Trophoblast cell (in vitro differentiated cells and primary cell): Measurements from ENCODE around the gene KSR1.

ENCODE experiments used
- DNase-seq, 2 donors: peaks; one replicate each; pipeline ENCODE4 v3.0.0-alpha.2; 2016
- H2AFZ ChIP-seq: 2 replicates; pipeline ENCODE4 v1.6.1; 2013; ENCODE audit warnings: low read length, moderate library complexity, mild to moderate bottlenecking; ENCODE audit not compliant: insufficient read depth, poor library complexity
- H2AK5ac ChIP-seq: 2 replicates; pipeline ENCODE4 v1.6.1; 2013; ENCODE audit warnings: mild to moderate bottlenecking, low read length
- H2BK120ac ChIP-seq: 2 replicates; pipeline ENCODE4 v1.6.1; 2013; ENCODE audit warnings: low read length, mild to moderate bottlenecking, moderate library complexity; ENCODE audit not compliant: insufficient read depth, poor library complexity
- H2BK12ac ChIP-seq: 2 replicates; pipeline ENCODE4 v1.6.1; 2013; ENCODE audit warnings: mild to moderate bottlenecking, low read length, moderate library complexity
- H2BK5ac ChIP-seq: 2 replicates; pipeline ENCODE4 v1.6.1; 2013; ENCODE audit warnings: low read length, low read depth, moderate library complexity, mild to moderate bottlenecking; ENCODE audit not compliant: poor library complexity
- H3K14ac ChIP-seq: 2 replicates; pipeline ENCODE4 v1.6.1; 2013; ENCODE audit warnings: mild to moderate bottlenecking, low read length
- H3K18ac ChIP-seq: 2 replicates; pipeline ENCODE4 v1.6.1; 2013; ENCODE audit warnings: mild to moderate bottlenecking, low read length
- H3K23ac ChIP-seq: 2 replicates; pipeline ENCODE4 v1.6.1; 2013; ENCODE audit warnings: low read length
- H3K27ac ChIP-seq: 2 replicates; pipeline ENCODE4 v1.5.1; 2013; ENCODE audit warnings: low read depth, mild to moderate bottlenecking, inconsistent platforms, low read length, moderate library complexity
- H3K27me3 ChIP-seq: 2 replicates; pipeline ENCODE4 v1.6.1; 2013; ENCODE audit warnings: inconsistent platforms, mild to moderate bottlenecking, low read length, moderate library complexity; ENCODE audit not compliant: insufficient read depth
- H3K36me3 ChIP-seq, 2 experiments: 1 replicate in 1 of 2; 2 replicates in 1 of 2; pipeline ENCODE4 v1.6.1; 2013; ENCODE audit warnings: low read length in 2 of 2, mild to moderate bottlenecking in 2 of 2, moderate library complexity in 1 of 2; ENCODE audit not compliant: insufficient read depth in 2 of 2, control insufficient read depth in 1 of 2
- H3K4ac ChIP-seq: 2 replicates; pipeline ENCODE4 v1.6.1; 2013; ENCODE audit warnings: low read depth, mild to moderate bottlenecking, low read length, moderate library complexity
- H3K4me1 ChIP-seq, 2 experiments: 1 replicate in 1 of 2; 2 replicates in 1 of 2; pipeline ENCODE4 v1.6.1; 2013; ENCODE audit warnings: low read length in 2 of 2, mild to moderate bottlenecking in 2 of 2, moderate library complexity in 1 of 2; ENCODE audit not compliant: insufficient read depth in 2 of 2, control insufficient read depth in 1 of 2
- H3K4me2 ChIP-seq: 2 replicates; pipeline ENCODE4 v1.6.1; 2013; ENCODE audit warnings: inconsistent platforms, mild to moderate bottlenecking, low read length, moderate library complexity
- H3K4me3 ChIP-seq: 2 replicates; pipeline ENCODE4 v1.5.1; 2013; ENCODE audit warnings: mild to moderate bottlenecking, low read depth, low read length, inconsistent platforms
- H3K79me1 ChIP-seq: one replicate; pipeline ENCODE4 v1.6.1; 2013; ENCODE audit warnings: low read length
- H3K79me2 ChIP-seq: 2 replicates; pipeline ENCODE4 v1.6.1; 2013; ENCODE audit warnings: low read length, mild to moderate bottlenecking; ENCODE audit not compliant: control insufficient read depth, insufficient read depth, poor library complexity
- H3K9ac ChIP-seq: 2 replicates; pipeline ENCODE4 v1.6.1; 2013; ENCODE audit warnings: mild to moderate bottlenecking, low read length
- H3K9me3 ChIP-seq: 2 replicates; pipeline ENCODE4 v1.6.1; 2013; ENCODE audit warnings: low read depth, mild to moderate bottlenecking, control low read depth, inconsistent platforms, low read length; ENCODE audit not compliant: insufficient read depth
- H4K12ac ChIP-seq: 2 replicates; pipeline ENCODE4 v1.6.1; 2013; ENCODE audit warnings: low read depth, mild to moderate bottlenecking, low read length, moderate library complexity
- H4K8ac ChIP-seq: 2 replicates; pipeline ENCODE4 v1.6.1; 2013; ENCODE audit warnings: low read depth, mild to moderate bottlenecking, low read length, moderate library complexity
- H4K91ac ChIP-seq: one replicate; pipeline ENCODE4 v1.6.1; 2013; ENCODE audit warnings: low read depth, mild to moderate bottlenecking, low read length, moderate library complexity
- WGBS: extraction: QIAGEN DNeasy Blood & Tissue Kit; methylation state at CpG from one replicate; pipeline ENCODE4 v1.1.7; 2013; ENCODE audit warnings: missing lambda C conversion rate; ENCODE audit not compliant: insufficient read length, insufficient coverage; ENCODE audit errors: extremely low coverage; 5-methylcytosine and 5-hydroxymethylcytosine counted together

KSR1 gene

GRCh38 chr17:27485716-27486495, 29.7 kb downstream of the KSR1 start:
- no peak overlapping the region for H4K12ac ChIP-seq
- no peak overlapping the region for H2AFZ ChIP-seq
- no peak overlapping the region for H2BK12ac ChIP-seq
- peaks cover 4% of the 10 kb centered on the region in 2 experiments for H3K4me1 ChIP-seq
- no peak overlapping the region for H2BK120ac ChIP-seq
- H3K14ac ChIP-seq = no peak overlapping the region
- H2AK5ac ChIP-seq = no peak overlapping the region
- no peak overlapping the region for H3K4me3 ChIP-seq
- no peaks in the 10 kb centered on the region for H3K9me3 ChIP-seq
- no peak overlapping the region for H3K27ac ChIP-seq
- no peaks in the 10 kb centered on the region for H3K27me3 ChIP-seq
- no peak overlapping the region for H2BK5ac ChIP-seq
- H4K8ac ChIP-seq = no peak overlapping the region
- no peak overlapping the region for H4K91ac ChIP-seq
- H3K23ac ChIP-seq = no peak overlapping the region
- peaks cover 0 to 4% of the 10 kb centered on the region in 2 experiments for H3K36me3 ChIP-seq
- no peak for DNase-seq
- H3K9ac ChIP-seq = peak overlapping the region; percentile 55
- H3K4ac ChIP-seq = no peak overlapping the region
- H3K79me1 ChIP-seq = no peaks in the 10 kb centered on the region
- H3K18ac ChIP-seq = no peak overlapping the region
- H3K79me2 ChIP-seq = no peaks in the 10 kb centered on the region
- no peak overlapping the region for H3K4me2 ChIP-seq
- 100% methylated on average over 1 of the region's 8 CpGs for WGBS

GRCh38 chr17:27486741-27487140, 30.5 kb downstream of the KSR1 start:
- WGBS = no CpG with 5 or more reads among the region's 5 CpGs
- no peak overlapping the region for H2AFZ ChIP-seq
- no peaks in the 10 kb centered on the region for H3K9me3 ChIP-seq
- peaks cover 0 to 4% of the 10 kb centered on the region in 2 experiments for H3K36me3 ChIP-seq
- H4K8ac ChIP-seq = no peak overlapping the region
- H3K4ac ChIP-seq = no peak overlapping the region
- no peak overlapping the region for H2AK5ac ChIP-seq
- H2BK120ac ChIP-seq = no peak overlapping the region
- H3K27ac ChIP-seq = no peak overlapping the region
- H2BK12ac ChIP-seq = no peak overlapping the region
- no peaks in the 10 kb centered on the region for H3K79me1 ChIP-seq
- peaks cover 2% of the 10 kb centered on the region for H3K79me2 ChIP-seq
- no peak overlapping the region for H3K14ac ChIP-seq
- H4K12ac ChIP-seq = no peak overlapping the region
- peak overlapping the region; percentile 31 for H3K9ac ChIP-seq
- H4K91ac ChIP-seq = no peak overlapping the region
- no peak overlapping the region for H3K4me2 ChIP-seq
- H2BK5ac ChIP-seq = no peak overlapping the region
- no peak overlapping the region for H3K18ac ChIP-seq
- H3K27me3 ChIP-seq = no peaks in the 10 kb centered on the region
- peaks cover 4 to 6% of the 10 kb centered on the region in 2 experiments for H3K4me1 ChIP-seq
- no peak overlapping the region for H3K23ac ChIP-seq
- DNase-seq = no peak
- no peak overlapping the region for H3K4me3 ChIP-seq

- peaks cover 2% of the 10 kb centered on the region for H3K79me2 ChIP-seq
- no peak overlapping the region for H3K4me3 ChIP-seq
- no peak overlapping the region for H4K91ac ChIP-seq
- DNase-seq = no peak
- no peak overlapping the region for H3K4ac ChIP-seq
- H2BK5ac ChIP-seq = no peak overlapping the region
- no peak overlapping the region for H3K14ac ChIP-seq
- no peak overlapping the region for H2BK120ac ChIP-seq
- no peak overlapping the region for H4K12ac ChIP-seq
- peaks cover 7 to 11% of the 10 kb centered on the region in 2 experiments for H3K4me1 ChIP-seq
- H2AK5ac ChIP-seq = no peak overlapping the region
- H2AFZ ChIP-seq = no peak overlapping the region
- H3K9me3 ChIP-seq = no peaks in the 10 kb centered on the region
- no peak overlapping the region for H4K8ac ChIP-seq
- H3K27me3 ChIP-seq = no peaks in the 10 kb centered on the region
- no peak overlapping the region for H3K27ac ChIP-seq
- no peak overlapping the region for H3K18ac ChIP-seq
- no peak overlapping the region for H3K4me2 ChIP-seq
- H2BK12ac ChIP-seq = no peak overlapping the region
- no peak overlapping the region for H3K9ac ChIP-seq
- no peaks in the 10 kb centered on the region for H3K79me1 ChIP-seq
- H3K23ac ChIP-seq = no peak overlapping the region
- peaks cover 0 to 4% of the 10 kb centered on the region in 2 experiments for H3K36me3 ChIP-seq
These were observed 32.0 kb downstream of the KSR1 start for GRCh38 chr17:27488231-27488630.

GRCh38 chr17:27489045-27489715, 32.9 kb downstream of the KSR1 start:
- WGBS = no CpG with 5 or more reads among the region's 7 CpGs

More at GRCh38 chr17:27489045-27489715, 32.9 kb downstream of the KSR1 start:
- no peak overlapping the region for H2AFZ ChIP-seq
- H2AK5ac ChIP-seq = no peak overlapping the region
- no peak overlapping the region for H4K12ac ChIP-seq
- peak; percentile 64 to 79 for DNase-seq
- H3K9ac ChIP-seq = no peak overlapping the region
- no peak overlapping the region for H2BK120ac ChIP-seq
- no peak overlapping the region for H3K27ac ChIP-seq
- H3K9me3 ChIP-seq = no peaks in the 10 kb centered on the region
- H3K18ac ChIP-seq = no peak overlapping the region
- no peak overlapping the region for H3K23ac ChIP-seq
- H4K91ac ChIP-seq = no peak overlapping the region
- H3K4ac ChIP-seq = no peak overlapping the region
- no peak overlapping the region for H3K14ac ChIP-seq
- H2BK12ac ChIP-seq = no peak overlapping the region
- H3K36me3 ChIP-seq = peaks cover 0 to 4% of the 10 kb centered on the region in 2 experiments
- H3K4me2 ChIP-seq = no peak overlapping the region
- H3K79me1 ChIP-seq = no peaks in the 10 kb centered on the region
- H3K79me2 ChIP-seq = peaks cover 2% of the 10 kb centered on the region
- no peak overlapping the region for H3K4me3 ChIP-seq
- no peak overlapping the region for H4K8ac ChIP-seq
- no peak overlapping the region for H2BK5ac ChIP-seq
- no peaks in the 10 kb centered on the region for H3K27me3 ChIP-seq
- H3K4me1 ChIP-seq = peaks cover 7 to 11% of the 10 kb centered on the region in 2 experiments
